Neural cell (in vitro differentiated cells): ENCODE measurements around the gene NUTM2G. TPM values are rescaled to one million over a fixed set of nuclear protein-coding genes. Genes with fewer than 3 reads are reported as not detected.
"Not testable (repeated sequence)": the region's sequence is repeated elsewhere in the genome, so short reads cannot be mapped to it uniquely, and the experiment has no call there.

Experiments
- H2AFZ ChIP-seq: fragments of 200-600, 300-800 bp; sonication (generic), shearing (Covaris generic); 2 replicates; pipeline ENCODE4 v1.6.0; 2014; ENCODE audit warnings: low read depth, mild to moderate bottlenecking, antibody characterized with exemption, low read length, moderate library complexity
- H3F3A ChIP-seq: fragments of 200-600 bp; shearing (Covaris generic); 2 replicates; pipeline ENCODE4 v1.6.1; 2016; ENCODE audit warnings: mild to moderate bottlenecking, moderate library complexity, mixed read lengths, antibody characterized with exemption, low read length; ENCODE audit not compliant: insufficient read depth, poor library complexity, severe bottlenecking
- H3K27ac ChIP-seq: fragments of 200-600, 300-800 bp; sonication (generic), shearing (Covaris generic); 2 replicates; pipeline ENCODE4 v1.5.1; 2014; ENCODE audit warnings: mild to moderate bottlenecking, low read length, moderate library complexity
- H3K27me3 ChIP-seq: fragments of 300-800, 200-600 bp; sonication (generic), shearing (Covaris generic); 2 replicates; pipeline ENCODE4 v1.6.0; 2014; ENCODE audit warnings: mild to moderate bottlenecking, low read depth, low read length, moderate library complexity; ENCODE audit not compliant: insufficient read depth
- H3K36me3 ChIP-seq: fragments of 300-800, 200-600 bp; sonication (generic), shearing (Covaris generic); 2 replicates; pipeline ENCODE4 v1.5.1; 2014; ENCODE audit warnings: mild to moderate bottlenecking, antibody characterized with exemption, low read length, moderate library complexity; ENCODE audit not compliant: insufficient read depth
- H3K4me2 ChIP-seq: fragments of 300-800, 200-600 bp; sonication (generic), shearing (Covaris generic); 2 replicates; pipeline ENCODE4 v1.6.0; 2014; ENCODE audit warnings: mild to moderate bottlenecking, low read length
- H3K4me3 ChIP-seq: fragments of 300-800, 200-600 bp; sonication (generic), shearing (Covaris generic); 2 replicates; pipeline ENCODE4 v1.5.1; 2014; ENCODE audit warnings: mild to moderate bottlenecking, low read length, moderate library complexity
- H3K79me2 ChIP-seq: fragments of 200-600 bp; shearing (Covaris generic); replicated peaks from 2 replicates; pipeline ENCODE4 v1.6.0; 2014; ENCODE audit warnings: mild to moderate bottlenecking, low read length, moderate library complexity; ENCODE audit not compliant: insufficient read depth
- H3K9ac ChIP-seq: fragments of 300-800, 200-600 bp; sonication (generic), shearing (Covaris generic); 2 replicates; pipeline ENCODE4 v1.6.1; 2016; ENCODE audit warnings: mild to moderate bottlenecking, low read length, mixed read lengths
- H3K9me2 ChIP-seq: fragments of 200-600 bp; shearing (Covaris generic); 2 replicates; pipeline ENCODE4 v1.6.1; 2016; ENCODE audit warnings: mild to moderate bottlenecking, low read length, mixed read lengths; ENCODE audit not compliant: insufficient read depth
- H3K9me3 ChIP-seq: fragments of 200-600, 300-800 bp; sonication (generic), shearing (Covaris generic); 2 replicates; pipeline ENCODE4 v1.6.1; 2016; ENCODE audit warnings: mild to moderate bottlenecking, mixed run types, low read length, moderate library complexity, mixed read lengths
- H4K20me1 ChIP-seq: fragments of 200-600 bp; shearing (Covaris generic); 2 replicates; pipeline ENCODE4 v1.6.1; 2016; ENCODE audit warnings: mild to moderate bottlenecking, mixed run types; ENCODE audit not compliant: insufficient read depth
- polyA plus RNA-seq: library from polyadenylated mRNA; depleted of rRNA; stranded (reverse); fragments of >200 nt; gene quantifications from 2 replicates; pipeline ENCODE4 v1.2.3, GENCODE V29; 2014

NUTM2G gene
- polyA plus RNA-seq, 1 donor from 2014 or later: 1.1 TPM

- not testable (repeated sequence) for H2AFZ ChIP-seq, H3K79me2 ChIP-seq, H3K9ac ChIP-seq, H3K36me3 ChIP-seq, H3K9me3 ChIP-seq, H4K20me1 ChIP-seq, H3K27ac ChIP-seq, H3K4me2 ChIP-seq, H3K4me3 ChIP-seq, H3K9me2 ChIP-seq, H3F3A ChIP-seq, H3K27me3 ChIP-seq
These were observed 12.1 kb upstream of the NUTM2G start for GRCh38 chr9:96916531-96916930.

GRCh38 chr9:96918550-96918949 lies 10.1 kb upstream of the NUTM2G start:
- not testable (repeated sequence) for H4K20me1 ChIP-seq, H3K9me3 ChIP-seq, H3F3A ChIP-seq, H3K4me3 ChIP-seq, H3K27ac ChIP-seq, H3K79me2 ChIP-seq, H2AFZ ChIP-seq, H3K4me2 ChIP-seq, H3K9me2 ChIP-seq, H3K36me3 ChIP-seq, H3K9ac ChIP-seq, H3K27me3 ChIP-seq

- H3K36me3 ChIP-seq, H3K79me2 ChIP-seq, H3K9me2 ChIP-seq, H3K9me3 ChIP-seq, H3F3A ChIP-seq, H3K9ac ChIP-seq, H4K20me1 ChIP-seq, H2AFZ ChIP-seq, H3K27me3 ChIP-seq, H3K4me3 ChIP-seq, H3K27ac ChIP-seq, H3K4me2 ChIP-seq: not testable (repeated sequence)
These were observed 7.8 kb upstream of the NUTM2G start for GRCh38 chr9:96920803-96921202.

GRCh38 chr9:96925587-96925986 lies 3.1 kb upstream of the NUTM2G start:
- not testable (repeated sequence) for H4K20me1 ChIP-seq, H3K9me3 ChIP-seq, H3K79me2 ChIP-seq, H3K27ac ChIP-seq, H3F3A ChIP-seq, H3K9ac ChIP-seq, H3K4me3 ChIP-seq, H2AFZ ChIP-seq, H3K4me2 ChIP-seq, H3K27me3 ChIP-seq, H3K9me2 ChIP-seq, H3K36me3 ChIP-seq

GRCh38 chr9:96931665-96932064 lies 3.0 kb downstream of the NUTM2G start:
- H3K27me3 ChIP-seq, H3K79me2 ChIP-seq, H4K20me1 ChIP-seq, H3K36me3 ChIP-seq, H3K9me2 ChIP-seq, H2AFZ ChIP-seq, H3K9me3 ChIP-seq, H3F3A ChIP-seq, H3K9ac ChIP-seq, H3K4me3 ChIP-seq, H3K4me2 ChIP-seq, H3K27ac ChIP-seq: not testable (repeated sequence)

GRCh38 chr9:96934097-96934496 lies 5.5 kb downstream of the NUTM2G start:
- not testable (repeated sequence) for H3K9me2 ChIP-seq, H4K20me1 ChIP-seq, H3F3A ChIP-seq, H3K27ac ChIP-seq, H3K9ac ChIP-seq, H3K79me2 ChIP-seq, H3K4me3 ChIP-seq, H3K36me3 ChIP-seq, H3K27me3 ChIP-seq, H3K9me3 ChIP-seq, H2AFZ ChIP-seq, H3K4me2 ChIP-seq

GRCh38 chr9:96934706-96935105 lies 6.1 kb downstream of the NUTM2G start:
- H2AFZ ChIP-seq, H3K9me3 ChIP-seq, H3K4me3 ChIP-seq, H3K36me3 ChIP-seq, H3K4me2 ChIP-seq, H3K27me3 ChIP-seq, H3K79me2 ChIP-seq, H4K20me1 ChIP-seq, H3K27ac ChIP-seq, H3K9ac ChIP-seq, H3F3A ChIP-seq, H3K9me2 ChIP-seq: not testable (repeated sequence)

GRCh38 chr9:96935401-96935800 lies 6.8 kb downstream of the NUTM2G start:
- not testable (repeated sequence) for H3K9me2 ChIP-seq, H4K20me1 ChIP-seq, H3K79me2 ChIP-seq, H2AFZ ChIP-seq, H3K27me3 ChIP-seq, H3K9ac ChIP-seq, H3F3A ChIP-seq, H3K27ac ChIP-seq, H3K4me3 ChIP-seq, H3K36me3 ChIP-seq, H3K9me3 ChIP-seq, H3K4me2 ChIP-seq
